Right cardiac atrium (tissue), 5 donors: ENCODE measurements around the gene SPRY2. TPM values are rescaled to one million over a fixed set of nuclear protein-coding genes. Genes with fewer than 3 reads are reported as not detected.

ENCODE experiments used
- ATAC-seq, 2 donors: fragments of 200-7000 bp; cut with Tn5 transposase; one replicate each; pipeline versions ENCODE4 v1.8.0 to v1.9.1; 2020; ENCODE audit warnings: moderate library complexity in 2 of 2, mild to moderate bottlenecking in 1 of 2
- DNase-seq, 3 donors: peaks; one replicate each; pipeline ENCODE4 v3.0.0-alpha.2; 2020
- H3K27ac ChIP-seq: one replicate; pipeline ENCODE4 v1.5.1; 2013; ENCODE audit warnings: mild to moderate bottlenecking, low read length, control low read depth, moderate library complexity
- H3K27me3 ChIP-seq: one replicate; pipeline ENCODE4 v1.6.1; 2013; ENCODE audit not compliant: control insufficient read depth, insufficient read depth
- H3K4me1 ChIP-seq: one replicate; pipeline ENCODE4 v1.6.1; 2013; ENCODE audit warnings: low read length; ENCODE audit not compliant: control insufficient read depth, insufficient read depth
- H3K4me3 ChIP-seq: one replicate; pipeline ENCODE4 v1.5.1; 2013; ENCODE audit warnings: low read length, control low read depth
- H3K9me3 ChIP-seq: one replicate; pipeline ENCODE4 v1.6.1; 2013; ENCODE audit warnings: low read length; ENCODE audit not compliant: control insufficient read depth
- WGBS: extraction: QIAGEN DNeasy Blood & Tissue Kit; methylation state at CpG from one replicate; pipeline ENCODE4 v1.1.7; 2013; 5-methylcytosine and 5-hydroxymethylcytosine counted together
- intact Hi-C, 4 donors: fragments of 100-400 bp; cut with DNase I; formaldehyde crosslinking; loops; one replicate each; pipeline versions ENCODE4 v1.11.0 to v1.14.0; 2022 to 2023
- polyA plus RNA-seq: library from polyadenylated mRNA; stranded (reverse); fragments of 200-250 nt; gene quantifications from one replicate; pipeline ENCODE4 v1.2.3, GENCODE V29; 2013
- total RNA-seq, 4 donors: library from RNA; stranded (reverse); fragmentation: NEBNext Ultra II Directional; extraction: Animal tissue kit (Norgen Biotek cat#: 25700); gene quantifications; one replicate each; pipeline ENCODE4 v1.2.1, GENCODE V29; 2021
- donor health status: healthy with polysubstance abuse.
- donor health status: DM: no; HTN: yes; CAD: no.
- donor health status: DM: no; HTN: no; CAD: no.
- donor health status: DM: no; HTN: yes; CAD: no; lungs with severe emphysema.
- donor health status: DM: yes; HTN: yes; CAD: no.

SPRY2 gene
- total and polyA plus RNA-seq, 5 donors: 23.2 to 37.7 (median 35.2) TPM

DNA sequence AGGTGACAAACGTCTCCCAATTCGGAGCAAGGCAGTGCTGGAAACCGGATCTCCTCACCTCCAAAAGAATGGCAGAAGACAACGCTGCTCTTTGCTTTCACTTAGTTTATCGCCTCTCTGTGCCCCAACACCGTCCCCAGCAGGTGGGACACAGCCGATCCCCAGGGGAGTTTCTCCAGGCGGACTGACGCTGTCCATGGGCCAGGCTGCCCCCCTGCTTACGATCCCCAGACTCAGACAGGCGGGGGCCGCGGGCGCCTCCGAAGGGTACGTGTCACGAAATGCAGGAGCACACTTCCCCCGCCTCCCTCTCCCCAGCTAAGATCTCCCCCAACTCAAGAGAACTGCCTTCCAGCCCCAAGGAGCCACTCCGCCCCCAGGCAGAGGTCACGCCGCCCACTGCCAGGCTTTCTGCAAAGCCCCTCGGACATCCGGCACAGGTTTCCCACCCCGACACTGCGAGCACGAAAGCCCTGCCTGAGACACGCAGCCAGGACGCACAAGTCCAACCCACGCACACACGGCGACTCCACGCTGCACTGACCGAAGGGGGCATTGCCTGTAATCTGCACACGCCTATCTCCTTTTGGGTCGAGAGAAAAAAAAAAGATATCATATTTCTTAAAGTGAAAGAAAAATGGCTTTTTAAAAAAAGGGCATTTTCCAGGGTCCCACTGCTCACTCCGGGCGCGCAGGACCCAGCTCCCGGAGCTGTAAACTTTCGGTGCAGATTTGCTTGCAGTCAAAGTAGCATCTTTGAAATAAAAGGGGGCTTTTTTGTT is 2.0 kb downstream of the SPRY2 start:
- peak; percentile 77 to 92 (median 91) for DNase-seq
- no peaks in the 10 kb centered on the region for H3K4me1 ChIP-seq

DNA sequence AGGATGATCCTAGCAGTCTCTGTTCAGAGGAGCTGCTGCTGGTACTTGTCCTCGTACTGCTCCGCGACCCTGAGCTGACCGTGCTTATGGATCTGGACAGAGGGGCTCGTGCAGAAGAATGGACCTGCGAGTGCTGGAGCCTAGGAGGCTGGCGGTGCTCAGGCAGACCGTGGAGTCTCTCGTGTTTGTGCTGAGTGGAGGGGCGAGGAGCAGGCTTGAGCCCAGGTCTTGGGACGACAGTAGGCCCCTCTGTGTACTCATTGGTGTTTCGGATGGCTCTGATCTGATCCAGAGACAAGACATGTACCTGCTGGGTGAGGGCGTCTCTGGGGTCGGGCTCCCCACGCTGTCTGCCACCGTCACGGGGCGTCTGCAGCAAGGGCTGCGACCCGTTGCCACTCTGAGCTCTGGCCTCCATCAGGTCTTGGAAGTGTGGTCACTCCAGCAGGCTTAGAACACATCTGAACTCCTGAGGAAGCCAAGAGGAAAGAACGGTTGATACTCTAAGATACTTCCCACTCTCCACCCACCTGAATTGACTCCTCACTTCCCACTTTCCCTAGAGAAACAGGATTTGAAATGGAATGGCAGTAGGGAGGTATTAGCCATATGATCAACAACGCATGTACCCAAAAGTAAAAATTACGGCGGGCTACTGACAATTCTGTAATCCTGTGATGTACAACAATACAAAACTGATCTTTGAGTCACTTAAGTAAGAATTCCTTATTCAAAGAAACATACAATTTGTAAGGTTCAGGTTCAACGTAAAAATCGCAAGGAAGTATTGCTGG is 3.4 kb downstream of the SPRY2 start:
- WGBS: 35% methylated on average over 26 of the region's 26 CpGs
- intact Hi-C loops: loop anchor here in 3 of 4 donors (5.0 to 10.0 kb wide), 4 partner anchors 203 to 663 kb away; no protein-coding TSS in a partner anchor
- peak overlapping the region; percentile 85 for H3K27ac ChIP-seq

More for the DNA sequence above, 2.0 kb downstream of the SPRY2 start:
- H3K27ac ChIP-seq: peak overlapping the region; percentile 95
- peak overlapping the region; percentile 94 for H3K4me3 ChIP-seq
- ATAC-seq: peak; percentile 58 to 64
- under 1% methylated on average over 40 of the region's 40 CpGs for WGBS
- no peaks in the 10 kb centered on the region for H3K9me3 ChIP-seq
- H3K27me3 ChIP-seq: no peaks in the 10 kb centered on the region
- intact Hi-C loops: loop anchor here in 3 of 4 donors (5.0 to 10.0 kb wide), 4 partner anchors 204 to 664 kb away; no protein-coding TSS in a partner anchor

DNA sequence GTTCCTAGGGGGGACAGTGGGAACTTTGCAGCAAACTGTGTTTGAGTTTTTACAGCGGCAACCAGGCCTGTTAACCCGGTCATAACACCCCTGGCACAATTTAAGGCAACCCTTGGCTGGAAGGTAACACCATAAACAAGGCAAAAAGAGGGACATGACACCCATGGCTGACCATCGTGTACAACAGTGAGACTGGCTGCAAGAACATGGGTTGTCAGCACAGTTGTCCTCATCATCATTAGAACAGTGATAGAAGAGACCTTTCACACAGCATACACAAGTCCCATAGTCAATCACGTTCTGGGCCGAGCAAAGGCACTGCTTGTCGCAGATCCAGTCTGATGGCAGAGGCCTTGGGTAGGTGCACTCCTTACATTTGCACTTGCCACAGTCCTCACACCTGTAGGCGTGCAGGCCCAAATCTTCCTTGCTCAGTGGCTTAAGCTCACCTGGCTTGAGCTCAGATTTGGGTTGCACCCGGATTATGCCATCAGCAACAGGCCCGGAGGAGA is 4.1 kb downstream of the SPRY2 start:
- 34% methylated on average over 9 of the region's 9 CpGs for WGBS
- ATAC-seq: no peak
- Histone ChIP-seq H3K27me3 (no peaks in the 10 kb centered on the region), H3K27ac (peak overlapping the region; percentile 85), H3K4me3 (peak overlapping the region; percentile 94), H3K4me1 (no peaks in the 10 kb centered on the region), H3K9me3 (no peaks in the 10 kb centered on the region)
- intact Hi-C loops: loop anchor here in 3 of 4 donors (5.0 to 10.0 kb wide), 4 partner anchors 202 to 662 kb away; no protein-coding TSS in a partner anchor
- no peak for DNase-seq

More for the DNA sequence above, 3.4 kb downstream of the SPRY2 start:
- DNase-seq (peak in 2 of 3 donors; percentile 58 to 59), ATAC-seq (no peak)
- Histone ChIP-seq H3K9me3 (no peaks in the 10 kb centered on the region), H3K4me1 (no peaks in the 10 kb centered on the region), H3K27me3 (no peaks in the 10 kb centered on the region), H3K4me3 (peak overlapping the region; percentile 94)

DNA sequence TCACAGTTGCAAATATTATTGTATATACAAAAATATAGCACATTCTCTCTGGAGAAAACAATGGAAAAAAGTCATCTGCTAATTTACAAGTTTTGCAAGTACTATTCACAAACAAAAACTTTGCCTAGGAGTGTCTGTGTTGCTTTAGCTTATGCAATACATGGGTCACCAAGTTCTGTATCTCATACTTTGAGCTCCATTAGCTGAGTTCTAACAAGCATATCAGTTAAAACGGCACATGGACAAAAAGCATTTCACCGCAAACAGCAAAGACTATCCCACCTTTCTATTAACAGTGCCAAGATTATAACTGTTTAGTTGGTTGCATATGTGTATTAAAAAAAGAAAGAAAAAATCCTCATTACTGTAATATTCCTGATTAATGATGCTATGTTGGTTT is 4.6 kb downstream of the SPRY2 start:
- H3K9me3 ChIP-seq: no peaks in the 10 kb centered on the region
- 30% methylated on average over 2 of the region's 2 CpGs for WGBS
- intact Hi-C loops: loop anchor here in 3 of 4 donors (5.0 to 10.0 kb wide), 4 partner anchors 202 to 662 kb away; no protein-coding TSS in a partner anchor
- no peaks in the 10 kb centered on the region for H3K27me3 ChIP-seq
- H3K27ac ChIP-seq: peak overlapping the region; percentile 85
- DNase-seq (no peak), ATAC-seq (no peak)
- H3K4me3 ChIP-seq: peak overlapping the region; percentile 94
- H3K4me1 ChIP-seq: no peaks in the 10 kb centered on the region

DNA sequence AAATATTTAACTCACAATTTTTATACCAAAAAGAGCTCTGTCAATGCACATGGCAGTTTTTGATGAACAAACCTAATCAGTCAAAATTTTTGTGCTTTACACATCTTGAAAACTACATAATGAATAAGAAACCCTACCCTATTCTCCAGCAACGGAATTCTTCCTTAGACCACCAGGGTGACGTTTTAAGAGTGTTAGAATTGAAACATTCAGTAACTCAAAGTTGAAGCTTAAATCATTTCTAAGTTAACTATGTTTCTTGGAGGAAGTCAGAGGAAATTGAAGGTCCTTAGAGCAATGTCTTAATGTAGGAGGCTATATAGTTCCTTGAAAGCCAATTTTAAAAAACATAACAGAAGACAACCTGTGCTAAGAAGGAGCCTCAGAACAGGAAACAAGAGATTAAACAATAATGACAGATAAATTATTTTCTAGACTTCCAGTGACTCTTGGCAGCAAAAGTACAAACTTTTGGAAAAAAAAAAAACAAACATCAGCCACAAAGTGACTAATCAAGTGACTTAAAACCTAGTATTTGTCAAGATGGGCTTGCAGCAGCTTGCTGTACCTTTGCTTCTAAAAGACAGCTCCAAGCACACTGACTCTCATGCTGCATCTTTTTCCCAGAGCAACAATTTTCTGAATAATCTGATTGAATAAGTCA is 6.2 kb downstream of the SPRY2 start:
- Histone ChIP-seq H3K27me3 (no peaks in the 10 kb centered on the region), H3K4me1 (no peaks in the 10 kb centered on the region), H3K27ac (no peak overlapping the region), H3K4me3 (peak overlapping the region; percentile 23), H3K9me3 (no peaks in the 10 kb centered on the region)
- intact Hi-C loops: loop anchor here in 3 of 4 donors (5.0 to 10.0 kb wide), 4 partner anchors 200 to 660 kb away; no protein-coding TSS in a partner anchor
- no peak for DNase-seq
- WGBS: 31% methylated on average over 2 of the region's 2 CpGs
- ATAC-seq: no peak

DNA sequence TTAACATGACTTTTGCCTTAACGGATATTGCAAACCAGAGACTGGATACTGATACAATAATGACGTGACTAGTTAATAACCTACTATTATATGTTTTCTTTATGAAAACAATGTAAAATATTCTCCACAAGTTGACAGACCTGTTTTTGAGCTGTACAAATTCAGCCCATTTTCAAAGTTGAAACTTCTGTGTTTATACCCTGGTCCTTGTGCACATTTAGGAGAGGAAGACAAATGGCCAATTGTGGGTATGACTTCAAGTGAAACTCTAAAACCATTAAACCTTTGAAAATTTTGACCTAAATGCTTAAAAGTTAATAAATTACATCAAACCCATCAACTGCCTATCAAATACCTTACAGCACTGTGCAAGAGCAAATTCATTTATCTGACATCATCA is 8.9 kb downstream of the SPRY2 start:
- Histone ChIP-seq H3K9me3 (no peaks in the 10 kb centered on the region), H3K4me3 (no peak overlapping the region), H3K27ac (no peak overlapping the region), H3K27me3 (no peaks in the 10 kb centered on the region), H3K4me1 (peaks cover 2% of the 10 kb centered on the region)
- no peak for ATAC-seq
- DNase-seq: no peak
- intact Hi-C loops: loop anchor here in 2 of 4 donors (10.0 kb wide), 2 partner anchors 197 to 657 kb away; no protein-coding TSS in a partner anchor
- whole genome bisulfite sequencing: 94% methylated on average over 2 of the region's 2 CpGs

DNA sequence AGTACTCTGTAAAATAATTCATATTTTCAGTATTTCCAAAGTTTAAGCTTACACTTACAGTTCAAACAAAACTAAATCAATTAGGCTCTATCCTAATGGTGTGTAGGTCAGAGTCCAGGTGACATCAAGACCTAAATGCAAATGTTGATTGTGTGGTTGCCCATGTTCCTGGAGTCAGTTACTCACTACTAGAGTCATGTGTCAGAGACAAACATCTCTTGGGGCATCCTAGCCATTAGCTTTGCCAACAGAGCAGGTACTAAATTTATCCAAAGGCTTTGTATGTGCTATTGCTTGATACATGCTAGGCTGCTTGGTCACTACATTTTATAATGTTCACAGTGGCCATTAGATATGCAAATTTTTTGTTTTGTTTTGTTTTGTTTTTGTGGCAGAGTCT is 11.7 kb downstream of the SPRY2 start:
- Histone ChIP-seq H3K27me3 (no peaks in the 10 kb centered on the region), H3K9me3 (no peaks in the 10 kb centered on the region), H3K4me3 (no peak overlapping the region), H3K27ac (no peak overlapping the region), H3K4me1 (peaks cover 2% of the 10 kb centered on the region)
- intact Hi-C loops: no loop called here
- DNase-seq: no peak
- no peak for ATAC-seq

DNA sequence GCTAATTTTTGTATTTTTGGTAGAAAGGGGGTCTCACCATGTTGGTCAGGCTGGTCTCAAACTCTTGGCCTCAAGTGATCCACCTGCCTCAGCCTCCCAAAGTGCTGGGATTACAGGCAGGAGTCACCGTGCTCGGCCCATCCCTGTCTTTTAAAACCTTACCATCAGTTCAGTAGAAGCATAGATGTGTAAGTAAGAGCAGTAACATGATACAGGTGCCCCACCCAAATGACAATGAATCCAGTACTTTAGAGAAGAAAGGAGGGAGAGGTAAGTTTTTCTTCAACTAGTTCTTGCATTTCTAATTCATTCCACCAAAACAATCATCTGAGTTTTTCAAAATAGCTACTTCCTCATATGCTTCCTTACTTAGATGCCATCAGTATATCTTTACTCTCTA is 21.9 kb downstream of the SPRY2 start:
- Histone ChIP-seq H3K4me3 (no peak overlapping the region), H3K9me3 (no peaks in the 10 kb centered on the region), H3K27ac (no peak overlapping the region), H3K4me1 (no peaks in the 10 kb centered on the region), H3K27me3 (no peaks in the 10 kb centered on the region)
- 98% methylated on average over 2 of the region's 2 CpGs for WGBS
- no peak for DNase-seq
- ATAC-seq: no peak
- intact Hi-C loops: no loop called here

DNA sequence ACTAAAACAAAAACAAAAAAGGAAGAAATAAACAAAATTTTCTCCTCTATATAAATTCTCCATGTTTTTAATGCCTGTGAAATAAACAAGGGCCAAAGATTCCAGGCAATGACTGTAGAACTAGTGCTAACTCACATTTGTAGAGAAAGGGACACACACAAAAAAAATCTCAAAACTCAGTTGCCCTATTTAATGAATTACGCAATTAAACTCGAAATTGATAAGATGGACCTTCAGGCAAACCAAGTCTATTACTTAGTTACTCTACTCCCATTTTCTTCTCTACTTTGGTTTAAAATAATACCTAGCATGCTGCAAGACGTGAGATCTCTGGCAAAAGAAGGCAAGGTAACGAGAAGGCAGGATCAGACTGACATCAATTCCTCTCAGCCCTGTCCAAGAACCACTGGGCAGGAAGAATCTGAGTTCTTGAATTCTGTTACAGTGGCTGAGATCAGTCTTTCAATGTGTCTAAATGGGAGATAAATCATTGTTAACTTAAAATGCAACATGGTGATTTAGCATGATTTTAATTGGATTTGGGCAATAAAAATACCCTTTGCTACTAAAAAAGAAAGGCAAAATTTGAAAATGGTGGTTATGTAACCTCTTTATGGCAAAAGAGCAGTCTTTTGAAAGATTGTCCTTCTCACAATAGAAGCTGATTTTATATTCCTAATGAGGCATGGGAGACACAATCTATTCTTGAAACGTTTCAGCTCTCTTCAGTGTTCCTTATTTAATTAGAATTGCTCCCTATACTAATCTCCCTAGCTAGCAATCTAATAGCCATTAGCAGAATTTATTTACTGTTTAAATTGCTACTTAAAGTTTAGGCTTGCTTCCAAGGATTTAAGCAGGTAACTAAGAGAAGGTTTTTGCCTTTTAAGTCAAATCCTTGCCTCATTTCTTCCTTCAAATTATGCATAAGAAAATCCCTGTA is 25.9 kb downstream of the SPRY2 start:
- Histone ChIP-seq H3K9me3 (no peaks in the 10 kb centered on the region), H3K27ac (no peak overlapping the region), H3K4me3 (no peak overlapping the region), H3K27me3 (no peaks in the 10 kb centered on the region), H3K4me1 (no peaks in the 10 kb centered on the region)
- DNase-seq (no peak), ATAC-seq (no peak)
- WGBS: 84% methylated on average over 5 of the region's 5 CpGs
- intact Hi-C loops: no loop called here
